ENCODE data around the gene EPN1.

Gene EPN1

DNA sequence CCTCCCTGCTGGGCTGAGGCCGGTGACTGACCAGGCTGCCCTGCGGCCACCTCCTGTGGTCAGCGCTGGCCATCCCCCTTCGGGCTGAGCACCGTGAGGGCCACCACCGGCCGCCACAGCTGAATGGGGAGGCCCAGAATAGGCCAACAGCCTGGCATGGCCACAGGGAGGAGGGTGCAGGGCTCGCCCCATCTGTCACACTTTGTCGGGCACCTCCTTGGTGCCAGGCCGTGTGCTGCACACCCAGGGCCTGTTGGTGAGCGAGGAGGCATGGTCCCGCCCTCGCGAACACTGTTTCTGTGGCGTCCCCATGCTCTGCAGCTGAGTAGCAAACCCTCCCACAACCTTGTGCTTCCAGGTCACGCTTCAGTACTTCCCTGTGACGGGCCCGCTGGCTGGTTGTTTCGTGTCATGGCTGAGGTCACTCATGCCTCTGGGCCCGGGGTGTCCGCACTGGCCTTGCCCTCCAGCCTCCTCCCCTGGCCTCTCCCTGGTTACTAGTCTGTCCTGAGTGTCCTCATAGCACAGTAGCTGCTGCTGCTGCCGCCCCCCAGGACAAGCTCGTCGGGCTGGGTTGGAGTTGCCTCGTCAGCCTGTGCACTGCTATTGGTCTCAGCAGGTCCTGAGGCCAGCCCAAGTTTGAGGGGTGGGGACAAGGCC, 15.2 kb downstream of the EPN1 start:
- POLR2A ChIA-PET, result no interaction called here
- CTCF ChIA-PET, result interaction anchor here (1.3 kb wide), 1 partner anchor 13 kb away, joined by 4 read pairs; no protein-coding TSS in a partner anchor
- DNase-seq (ENCODE audit: extremely low spot score), result no peak
- TF ChIP-seq, protein P1, sequence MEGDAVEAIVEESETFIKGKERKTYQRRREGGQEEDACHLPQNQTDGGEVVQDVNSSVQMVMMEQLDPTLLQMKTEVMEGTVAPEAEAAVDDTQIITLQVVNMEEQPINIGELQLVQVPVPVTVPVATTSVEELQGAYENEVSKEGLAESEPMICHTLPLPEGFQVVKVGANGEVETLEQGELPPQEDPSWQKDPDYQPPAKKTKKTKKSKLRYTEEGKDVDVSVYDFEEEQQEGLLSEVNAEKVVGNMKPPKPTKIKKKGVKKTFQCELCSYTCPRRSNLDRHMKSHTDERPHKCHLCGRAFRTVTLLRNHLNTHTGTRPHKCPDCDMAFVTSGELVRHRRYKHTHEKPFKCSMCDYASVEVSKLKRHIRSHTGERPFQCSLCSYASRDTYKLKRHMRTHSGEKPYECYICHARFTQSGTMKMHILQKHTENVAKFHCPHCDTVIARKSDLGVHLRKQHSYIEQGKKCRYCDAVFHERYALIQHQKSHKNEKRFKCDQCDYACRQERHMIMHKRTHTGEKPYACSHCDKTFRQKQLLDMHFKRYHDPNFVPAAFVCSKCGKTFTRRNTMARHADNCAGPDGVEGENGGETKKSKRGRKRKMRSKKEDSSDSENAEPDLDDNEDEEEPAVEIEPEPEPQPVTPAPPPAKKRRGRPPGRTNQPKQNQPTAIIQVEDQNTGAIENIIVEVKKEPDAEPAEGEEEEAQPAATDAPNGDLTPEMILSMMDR (IDR thresholded peaks at IDR 0.05; ENCODE audit: control extremely low read depth, extremely low read depth, low read depth, missing control alignments), result no peak

DNA sequence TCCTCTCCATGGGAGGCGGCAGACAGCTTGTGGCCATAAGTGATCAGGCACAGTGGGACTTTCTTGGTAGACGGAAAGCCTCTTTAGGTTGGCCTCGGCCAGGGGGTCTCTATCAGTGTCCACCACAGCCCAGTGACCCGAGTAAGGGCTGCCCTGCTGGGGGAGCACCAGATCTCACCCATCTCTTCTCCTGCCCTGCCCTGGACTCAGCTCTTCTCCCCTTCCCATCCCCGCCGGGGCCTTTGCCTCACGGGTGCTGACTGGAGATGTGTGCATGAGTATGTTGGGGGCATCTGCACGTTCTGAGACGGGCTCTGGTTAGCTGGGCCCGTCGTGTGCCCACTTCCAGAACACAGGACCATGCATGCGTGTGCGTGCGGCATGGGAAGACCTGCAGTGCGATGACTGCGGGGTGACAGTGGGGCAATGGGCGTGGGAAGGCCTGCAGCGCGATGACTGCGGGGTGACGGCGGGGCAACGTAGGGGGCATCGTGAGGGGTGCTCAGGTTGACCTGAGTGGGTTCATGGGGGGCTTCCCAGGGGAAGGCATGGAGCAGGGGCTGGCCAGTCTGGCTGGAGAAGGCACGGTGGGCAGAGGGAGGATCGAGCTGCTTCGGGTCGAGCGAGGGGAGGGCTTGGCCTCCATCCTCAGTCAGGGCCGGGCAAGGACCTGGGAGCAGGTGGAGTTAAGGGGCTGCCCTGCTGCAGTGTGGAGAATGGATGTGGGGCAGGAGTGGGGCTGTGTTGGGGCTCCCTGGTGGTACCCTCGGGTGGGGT, 15.9 kb downstream of the EPN1 start:
- POLR2A ChIA-PET, result no interaction called here

DNA sequence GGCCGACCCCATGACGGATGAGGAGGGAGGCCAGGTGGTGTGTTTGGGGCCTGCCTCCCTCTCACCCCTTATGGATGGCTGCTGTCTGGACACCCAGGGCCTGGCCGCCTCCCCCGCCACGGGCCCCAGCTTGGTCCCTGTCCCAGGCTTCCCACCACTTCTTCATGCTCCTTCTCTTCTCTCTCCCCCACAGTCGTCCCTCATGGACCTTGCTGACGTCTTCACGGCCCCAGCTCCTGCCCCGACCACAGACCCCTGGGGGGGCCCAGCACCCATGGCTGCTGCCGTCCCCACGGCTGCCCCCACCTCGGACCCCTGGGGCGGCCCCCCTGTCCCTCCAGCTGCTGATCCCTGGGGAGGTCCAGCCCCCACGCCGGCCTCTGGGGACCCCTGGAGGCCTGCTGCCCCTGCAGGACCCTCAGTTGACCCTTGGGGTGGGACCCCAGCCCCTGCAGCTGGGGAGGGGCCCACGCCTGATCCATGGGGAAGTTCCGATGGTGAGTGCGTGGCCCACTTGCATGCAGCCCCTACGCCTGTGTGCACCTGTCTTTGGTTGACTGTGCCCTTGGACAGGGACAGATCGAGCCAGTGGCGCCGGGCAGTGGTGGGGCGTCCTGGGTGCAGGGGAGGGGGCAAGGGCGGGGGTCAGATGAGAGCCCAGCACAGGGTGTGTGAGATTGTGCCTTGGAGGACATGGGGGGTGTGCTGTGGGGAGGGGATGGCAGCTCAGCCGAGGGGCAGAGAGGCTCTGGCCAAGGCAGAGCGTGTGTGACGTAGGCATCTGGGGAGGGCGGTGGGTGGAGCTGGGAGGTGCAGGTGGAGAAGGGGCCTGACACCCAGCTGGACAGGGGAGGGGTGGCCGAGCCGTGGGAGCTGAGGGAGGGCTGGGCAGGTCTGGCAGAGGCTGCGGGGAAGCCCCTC, 16.8 kb downstream of the EPN1 start:
- ChIA-PET POLR2A (no interaction called here), CTCF (no interaction called here)
- DNase-seq (ENCODE audit: extremely low spot score), result no peak
- TF ChIP-seq, protein P1 (IDR thresholded peaks at IDR 0.05; ENCODE audit: control extremely low read depth, extremely low read depth, low read depth, missing control alignments), result no peak

More for the DNA sequence above, 15.9 kb downstream of the EPN1 start:
- no peak for DNase-seq (ENCODE audit: extremely low spot score)
- TF ChIP-seq, protein P1 (IDR thresholded peaks at IDR 0.05; ENCODE audit: control extremely low read depth, extremely low read depth, low read depth, missing control alignments), result no peak
- CTCF ChIA-PET, result interaction anchor here (1.3 kb wide), 1 partner anchor 13 kb away, joined by 4 read pairs; no protein-coding TSS in a partner anchor

GRCh38 chr19:55692681-55693081, 17.7 kb downstream of the EPN1 start:
- no peak for DNase-seq (ENCODE audit: extremely low spot score)
- TF ChIP-seq, protein P1 (IDR thresholded peaks at IDR 0.05; ENCODE audit: control extremely low read depth, extremely low read depth, low read depth, missing control alignments), result no peak
- CTCF ChIA-PET, result interaction anchor here (1.0 kb wide), 1 partner anchor 16 kb away, joined by 4 read pairs; no protein-coding TSS in a partner anchor
- POLR2A ChIA-PET, result no interaction called here

GRCh38 chr19:55693336-55693974, 18.4 kb downstream of the EPN1 start:
- POLR2A ChIA-PET, result interaction anchor here (0.7 kb wide), 1 partner anchor 22 kb away, joined by 12 read pairs; no protein-coding TSS in a partner anchor
- CTCF ChIA-PET, result interaction anchor here (0.9 to 1.1 kb wide), 3 partner anchors 10 to 640 kb away, joined by 3 to 4 read pairs (median 4); no protein-coding TSS in a partner anchor
- TF ChIP-seq, protein P1 (IDR thresholded peaks at IDR 0.05; ENCODE audit: control extremely low read depth, extremely low read depth, low read depth, missing control alignments), result no peak

More at GRCh38 chr19:55693336-55693974, 18.4 kb downstream of the EPN1 start:
- DNase-seq (ENCODE audit: extremely low spot score), result no peak
